ENCODE measurements around the gene DEFB110.

DNA sequence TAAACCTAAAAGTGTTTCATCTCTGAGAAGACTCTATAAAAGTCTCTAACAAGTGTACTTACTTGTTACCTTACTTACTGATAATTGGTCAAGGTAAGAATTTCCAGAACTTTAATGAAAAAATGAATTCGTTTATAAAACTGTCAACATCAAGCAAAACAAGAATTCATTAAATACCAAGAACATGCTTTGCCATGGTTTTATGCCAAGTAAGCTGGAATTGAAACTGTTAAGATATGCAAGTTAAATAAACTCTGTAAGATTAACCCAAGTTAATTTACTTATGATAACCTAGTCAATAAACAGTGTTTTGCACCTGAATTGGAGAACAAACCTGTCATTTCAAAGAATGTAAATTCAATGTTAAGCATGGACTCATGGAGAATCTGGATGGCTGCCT is 35.2 kb downstream of the DEFB110 start:
- TF ChIP-seq, protein P1, sequence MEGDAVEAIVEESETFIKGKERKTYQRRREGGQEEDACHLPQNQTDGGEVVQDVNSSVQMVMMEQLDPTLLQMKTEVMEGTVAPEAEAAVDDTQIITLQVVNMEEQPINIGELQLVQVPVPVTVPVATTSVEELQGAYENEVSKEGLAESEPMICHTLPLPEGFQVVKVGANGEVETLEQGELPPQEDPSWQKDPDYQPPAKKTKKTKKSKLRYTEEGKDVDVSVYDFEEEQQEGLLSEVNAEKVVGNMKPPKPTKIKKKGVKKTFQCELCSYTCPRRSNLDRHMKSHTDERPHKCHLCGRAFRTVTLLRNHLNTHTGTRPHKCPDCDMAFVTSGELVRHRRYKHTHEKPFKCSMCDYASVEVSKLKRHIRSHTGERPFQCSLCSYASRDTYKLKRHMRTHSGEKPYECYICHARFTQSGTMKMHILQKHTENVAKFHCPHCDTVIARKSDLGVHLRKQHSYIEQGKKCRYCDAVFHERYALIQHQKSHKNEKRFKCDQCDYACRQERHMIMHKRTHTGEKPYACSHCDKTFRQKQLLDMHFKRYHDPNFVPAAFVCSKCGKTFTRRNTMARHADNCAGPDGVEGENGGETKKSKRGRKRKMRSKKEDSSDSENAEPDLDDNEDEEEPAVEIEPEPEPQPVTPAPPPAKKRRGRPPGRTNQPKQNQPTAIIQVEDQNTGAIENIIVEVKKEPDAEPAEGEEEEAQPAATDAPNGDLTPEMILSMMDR (IDR thresholded peaks at IDR 0.05): no peak
- TF ChIP-seq EZH2 (IDR thresholded peaks at IDR 0.05) (no peak), EZH2phosphoT487 (IDR thresholded peaks at IDR 0.05) (no peak)

Measured in neural progenitor cell (in vitro differentiated cells).